ENCODE data around the gene FNDC1.

- no peak for TF ChIP-seq CTCF (conservative IDR thresholded peaks at IDR 0.05 in 1 of 2, IDR thresholded peaks at IDR 0.05 in 1 of 2; ENCODE audit: low read depth in 1 of 2, low read length in 2 of 2)
- no peak for TF ChIP-seq EZH2 (IDR thresholded peaks at IDR 0.05; ENCODE audit: low read length, missing control alignments)
These were observed 35.4 kb downstream of the FNDC1 start for GRCh38 chr6:159204605-159205004.
